NCI-H446 (cell line): ENCODE data around the gene ZNF439.
"Not testable (repeated sequence)": the region's sequence is repeated elsewhere in the genome, so short reads cannot be mapped to it uniquely, and the experiment has no call there.

Source experiments
- DNase-seq, 2 experiments: peaks; one replicate each; lab custom pipeline; 2025; lab: John Stamatoyannopoulos, UW

The ZNF439 gene

GRCh38 chr19:11868188-11868587 lies 19.7 kb downstream of the ZNF439 start:
- no peak for DNase-seq

GRCh38 chr19:11872624-11873023 lies 24.1 kb downstream of the ZNF439 start:
- no peak for DNase-seq

GRCh38 chr19:11873762-11874161 lies 25.2 kb downstream of the ZNF439 start:
- no peak for DNase-seq

GRCh38 chr19:11879687-11880266 lies 31.3 kb downstream of the ZNF439 start:
- DNase-seq, result peak in 1 of 2 experiments; percentile 4

- DNase-seq, result no peak
Observed at GRCh38 chr19:11880598-11880997, 32.1 kb downstream of the ZNF439 start.

GRCh38 chr19:11881151-11881800 lies 32.8 kb downstream of the ZNF439 start:
- DNase-seq, result peak; percentile 37 to 50

GRCh38 chr19:11882606-11883005 lies 34.1 kb downstream of the ZNF439 start:
- DNase-seq, result no peak

GRCh38 chr19:11887234-11887610 lies 38.7 kb downstream of the ZNF439 start:
- no peak for DNase-seq

- no peak for DNase-seq
Observed at GRCh38 chr19:11887611-11888531, 39.3 kb downstream of the ZNF439 start, which contains the start of gene ZNF69. ZNF69 (plus strand) TSS chr19:11887782; CDS start chr19:11887924, 142 bp downstream.

GRCh38 chr19:11889901-11890300 lies 41.4 kb downstream of the ZNF439 start:
- not testable (repeated sequence) for DNase-seq

GRCh38 chr19:11890634-11891033 lies 42.1 kb downstream of the ZNF439 start:
- no peak for DNase-seq

GRCh38 chr19:11894851-11895250 lies 46.3 kb downstream of the ZNF439 start:
- no peak for DNase-seq

GRCh38 chr19:11902228-11902627 lies 53.7 kb downstream of the ZNF439 start:
- no peak for DNase-seq

- DNase-seq, result no peak
Observed at GRCh38 chr19:11905928-11906327, 57.4 kb downstream of the ZNF439 start.

GRCh38 chr19:11911937-11912336 lies 63.4 kb downstream of the ZNF439 start:
- DNase-seq, result not testable (repeated sequence)

GRCh38 chr19:11914417-11915051 lies 66.0 kb downstream of the ZNF439 start:
- not testable (repeated sequence) for DNase-seq
